MCF 10A (cell line): ENCODE data around the gene ILF2. TPM values are rescaled to one million over a fixed set of nuclear protein-coding genes. Genes with fewer than 3 reads are reported as not detected.
"Not testable (repeated sequence)": the region's sequence is repeated elsewhere in the genome, so short reads cannot be mapped to it uniquely, and the experiment has no call there.

Experiments used
- BruUV-seq: library from RNA; stranded (reverse); fragments of 400-500 nt; replicated peaks from 2 replicates; lab custom pipeline; 2021; lab: Mats Ljungman, UMichigan
- CTCF ChIA-PET: fragments of 300-600 bp; sonication (Branson Sonifier 250); formaldehyde crosslinking; extraction: SDS; loops from one replicate; lab custom pipeline; 2021; ENCODE audit warnings: antibody characterized with exemption, inconsistent platforms; lab: Yijun Ruan, JAX
- POLR2A ChIA-PET: fragments of 300-600, 350-650 bp; sonication (Branson Sonifier 250); formaldehyde crosslinking; extraction: SDS; loops from one replicate; lab custom pipeline; 2020; ENCODE audit warnings: antibody characterized with exemption, inconsistent platforms; lab: Yijun Ruan, JAX
- DNase-seq: peaks from one replicate; pipeline ENCODE4 v3.0.0-alpha.2; 2018; ENCODE audit not compliant: unreplicated experiment
- H3K27ac Mint-ChIP-seq: one replicate; pipeline ENCODE4 v1.8.0; 2022; ENCODE audit warnings: mild to moderate bottlenecking, low read depth, mixed read lengths; ENCODE audit not compliant: unreplicated experiment
- H3K27me3 Mint-ChIP-seq: one replicate; pipeline ENCODE4 v1.8.0; 2022; ENCODE audit warnings: mixed read lengths; ENCODE audit not compliant: insufficient read depth, unreplicated experiment
- H3K36me3 Mint-ChIP-seq: one replicate; pipeline ENCODE4 v1.8.0; 2022; ENCODE audit warnings: mild to moderate bottlenecking, moderate library complexity, mixed read lengths; ENCODE audit not compliant: insufficient read depth, unreplicated experiment
- H3K4me1 Mint-ChIP-seq: one replicate; pipeline ENCODE4 v1.8.0; 2022; ENCODE audit warnings: mixed read lengths; ENCODE audit not compliant: insufficient read depth, unreplicated experiment
- H3K4me3 Mint-ChIP-seq: one replicate; pipeline ENCODE4 v1.8.0; 2022; ENCODE audit warnings: mild to moderate bottlenecking, moderate library complexity, mixed read lengths; ENCODE audit not compliant: unreplicated experiment
- H3K9me3 Mint-ChIP-seq: one replicate; pipeline ENCODE4 v1.8.0; 2022; ENCODE audit warnings: mixed read lengths; ENCODE audit not compliant: unreplicated experiment
- intact Hi-C: fragments of 100-400 bp; cut with micrococcal nuclease; formaldehyde crosslinking; loops from 2 replicates; pipeline ENCODE4 v1.14.1; 2022
- total RNA-seq: library from RNA; stranded (reverse); gene quantifications from 2 replicates; pipeline ENCODE4 v1.2.3, GENCODE V29; 2022
- TF ChIP-seq, protein P1 (sequence below): fragments of 200-600 bp; IDR thresholded peaks from one replicate; pipeline ENCODE4 v1.8.0; 2022; ENCODE audit warnings: antibody characterized with exemption, mild to moderate bottlenecking; ENCODE audit not compliant: unreplicated experiment

Gene ILF2
- total RNA-seq, 1 experiment from 2014 or later, result 348 TPM

DNA sequence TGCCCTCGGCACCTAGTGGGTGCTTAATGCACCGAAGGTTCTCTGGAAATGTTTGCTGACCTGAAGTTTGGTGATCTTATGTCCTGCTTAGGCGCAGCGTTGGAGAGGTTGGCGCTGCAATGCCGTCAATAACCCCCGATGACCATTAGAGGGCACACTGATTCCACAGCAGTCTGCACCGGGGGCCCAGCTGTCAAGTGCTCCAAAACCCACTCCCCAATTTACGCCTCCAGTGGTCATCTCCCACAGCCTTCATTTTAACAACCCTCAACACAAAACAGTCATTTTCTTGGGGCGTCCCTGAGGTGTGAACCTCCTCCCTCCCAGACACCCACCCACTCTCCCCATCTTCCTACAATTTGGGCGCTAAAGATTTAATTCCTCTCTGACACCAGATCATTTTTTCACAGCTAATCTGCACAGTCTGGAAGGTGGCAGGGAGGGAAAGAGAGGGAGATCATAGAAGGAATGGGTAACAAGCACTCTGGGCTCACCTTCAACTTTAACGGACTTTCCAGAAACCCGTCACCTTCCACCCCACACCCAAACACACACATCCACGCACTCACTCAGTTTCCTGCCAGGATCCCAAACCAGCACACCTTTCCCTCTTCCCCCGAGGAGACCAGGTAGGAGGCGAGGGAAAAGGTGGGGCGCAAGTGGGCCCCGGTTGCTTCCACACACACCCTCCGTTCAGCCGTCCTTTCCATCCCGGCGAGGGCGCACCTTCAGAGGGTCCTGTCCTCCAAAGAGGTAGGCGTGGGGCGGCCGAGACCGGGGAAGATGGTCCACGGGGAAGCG lies 7.1 kb upstream of the ILF2 start:
- CTCF ChIA-PET, result interaction anchor here (0.5 to 14.1 kb wide), 43 partner anchors 10 to 325 kb away, joined by 3 to 273 read pairs (median 4); partner anchors contain the start of genes RAB13, S100A1, S100A13 and SNAPIN

DNA sequence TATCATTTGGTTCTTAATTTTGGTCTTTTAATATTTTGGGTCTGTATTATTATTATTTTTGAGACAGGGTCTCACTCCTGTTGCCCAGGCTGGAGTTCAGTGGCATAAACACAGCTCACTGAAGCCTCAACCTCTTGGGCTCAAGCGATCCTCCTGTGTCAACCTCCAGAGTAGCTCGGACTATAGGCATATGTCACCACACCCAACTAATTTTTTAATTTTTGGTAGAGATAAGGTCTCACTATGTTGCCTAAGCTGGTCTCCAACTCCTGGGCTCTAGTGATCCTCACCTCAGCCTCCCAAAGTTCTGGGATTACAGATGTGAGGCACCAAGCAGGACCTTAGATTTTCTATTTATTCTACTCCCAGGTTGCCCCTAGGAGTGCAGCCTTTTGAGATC lies 2.7 kb upstream of the ILF2 start:
- Mint-ChIP-seq H3K4me1 (peaks cover 4% of the 10 kb centered on the region), H3K9me3 (no peaks in the 10 kb centered on the region), H3K36me3 (no peaks in the 10 kb centered on the region), H3K27ac (no peak overlapping the region), H3K27me3 (peaks cover 6% of the 10 kb centered on the region), H3K4me3 (no peak overlapping the region)
- ChIA-PET POLR2A (interaction anchor here (0.6 to 6.8 kb wide), 6 partner anchors 24 to 317 kb away, joined by 3 to 80 read pairs (median 8); partner anchors contain the start of genes CHTOP, INTS3, RAB13 and RPS27), CTCF (interaction anchor here (0.6 to 14.1 kb wide), 8 partner anchors 35 to 325 kb away, joined by 3 to 273 read pairs (median 4); partner anchors contain the start of gene RAB13)
- intact Hi-C loops, result loop anchor here (5.0 kb wide), 2 partner anchors 54 to 141 kb away; partner anchors contain the start of gene INTS3
- no peak for DNase-seq
- no TSS peak for BruUV-seq
- TF ChIP-seq, protein P1, sequence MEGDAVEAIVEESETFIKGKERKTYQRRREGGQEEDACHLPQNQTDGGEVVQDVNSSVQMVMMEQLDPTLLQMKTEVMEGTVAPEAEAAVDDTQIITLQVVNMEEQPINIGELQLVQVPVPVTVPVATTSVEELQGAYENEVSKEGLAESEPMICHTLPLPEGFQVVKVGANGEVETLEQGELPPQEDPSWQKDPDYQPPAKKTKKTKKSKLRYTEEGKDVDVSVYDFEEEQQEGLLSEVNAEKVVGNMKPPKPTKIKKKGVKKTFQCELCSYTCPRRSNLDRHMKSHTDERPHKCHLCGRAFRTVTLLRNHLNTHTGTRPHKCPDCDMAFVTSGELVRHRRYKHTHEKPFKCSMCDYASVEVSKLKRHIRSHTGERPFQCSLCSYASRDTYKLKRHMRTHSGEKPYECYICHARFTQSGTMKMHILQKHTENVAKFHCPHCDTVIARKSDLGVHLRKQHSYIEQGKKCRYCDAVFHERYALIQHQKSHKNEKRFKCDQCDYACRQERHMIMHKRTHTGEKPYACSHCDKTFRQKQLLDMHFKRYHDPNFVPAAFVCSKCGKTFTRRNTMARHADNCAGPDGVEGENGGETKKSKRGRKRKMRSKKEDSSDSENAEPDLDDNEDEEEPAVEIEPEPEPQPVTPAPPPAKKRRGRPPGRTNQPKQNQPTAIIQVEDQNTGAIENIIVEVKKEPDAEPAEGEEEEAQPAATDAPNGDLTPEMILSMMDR, result no peak

More for the DNA sequence above, 7.1 kb upstream of the ILF2 start:
- Mint-ChIP-seq H3K27me3 (peaks cover 41% of the 10 kb centered on the region), H3K36me3 (no peaks in the 10 kb centered on the region), H3K27ac (no peak overlapping the region), H3K9me3 (no peaks in the 10 kb centered on the region), H3K4me1 (peaks cover 7% of the 10 kb centered on the region), H3K4me3 (peak overlapping the region; percentile 73)
- POLR2A ChIA-PET, result interaction anchor here (0.5 to 1.1 kb wide), 5 partner anchors 8 to 308 kb away, joined by 3 to 4 read pairs (median 3); no protein-coding TSS in a partner anchor
- DNase-seq, result peak; percentile 66
- intact Hi-C loops, result loop anchor here (1.0 kb wide), 2 partner anchors 71 to 308 kb away; partner anchors contain the start of gene RAB13
- BruUV-seq, result no TSS peak
- TF ChIP-seq, protein P1, result peak; percentile 98

DNA sequence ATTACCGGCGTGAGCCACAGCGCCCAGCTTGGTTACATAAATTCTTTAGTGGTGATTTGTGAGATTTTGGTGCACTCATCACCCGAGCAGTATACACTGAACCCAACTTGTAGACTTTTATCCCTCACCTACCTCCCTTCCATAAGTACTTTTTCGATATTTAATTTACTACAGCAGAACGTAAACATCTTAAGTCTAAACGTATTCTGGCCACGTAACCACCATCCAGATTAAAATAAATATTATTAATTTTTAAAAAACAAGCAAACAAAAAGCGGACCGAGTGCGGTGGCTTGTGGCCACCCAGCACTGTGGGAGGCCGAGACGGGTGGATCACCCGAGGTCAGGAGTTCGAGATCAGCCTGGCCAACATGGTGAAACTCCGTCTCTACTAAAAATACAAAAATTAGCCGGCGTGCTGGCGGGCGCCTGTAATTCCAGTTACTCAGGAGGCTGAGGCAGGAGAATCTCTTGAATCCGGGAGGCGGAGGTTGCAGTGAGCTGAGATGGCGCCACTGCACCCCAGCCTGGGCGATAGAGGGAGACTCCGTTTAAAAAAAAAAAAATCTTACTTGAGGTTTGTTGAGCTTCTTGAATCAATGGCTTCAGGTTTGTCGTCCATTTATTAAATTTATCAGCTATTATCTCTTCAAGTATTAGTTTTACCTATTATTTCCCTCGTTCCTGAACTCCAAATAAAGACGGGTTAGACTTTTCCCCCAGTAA lies 998 bp upstream of the ILF2 start:
- CTCF ChIA-PET, result interaction anchor here (0.6 to 14.1 kb wide), 21 partner anchors 12 to 950 kb away, joined by 3 to 273 read pairs (median 3); no protein-coding TSS in a partner anchor
- H3K9me3 Mint-ChIP-seq, BruUV-seq, H3K27me3 Mint-ChIP-seq, DNase-seq, H3K4me3 Mint-ChIP-seq, H3K4me1 Mint-ChIP-seq, H3K27ac Mint-ChIP-seq, H3K36me3 Mint-ChIP-seq: not testable (repeated sequence)
- POLR2A ChIA-PET, result interaction anchor here (0.6 to 8.0 kb wide), 43 partner anchors 10 to 320 kb away, joined by 3 to 80 read pairs (median 5); partner anchors contain the start of genes CHTOP, CREB3L4, DENND4B and INTS3
- intact Hi-C loops, result loop anchor here (1.0 to 5.0 kb wide), 8 partner anchors 37 to 160 kb away; partner anchors contain the start of genes CHTOP, INTS3 and S100A13
- TF ChIP-seq, protein P1, result peak; percentile 7
